Thymus (tissue), 11 donors: ENCODE results near the gene KCTD4. TPM values are rescaled to one million over a fixed set of nuclear protein-coding genes. Genes with fewer than 3 reads are reported as not detected.

Experiments used
- DNase-seq, 9 donors: peaks; one replicate each; pipeline ENCODE4 v3.0.0-alpha.2; 2013; ENCODE audit warnings: low spot score in 9 of 9, low read depth in 6 of 9, missing footprints in 1 of 9
- H3K27ac ChIP-seq, 2 donors: one replicate each; pipeline ENCODE4 v1.5.1; 2013; ENCODE audit warnings: control low read depth in 1 of 2, low read depth in 1 of 2, low read length in 1 of 2, mild to moderate bottlenecking in 1 of 2, moderate library complexity in 1 of 2
- H3K27me3 ChIP-seq, 2 donors: one replicate each; pipeline ENCODE4 v1.5.1; 2013; ENCODE audit warnings: low read length in 1 of 2; ENCODE audit not compliant: control insufficient read depth in 2 of 2, insufficient read depth in 1 of 2
- H3K36me3 ChIP-seq, 2 donors: one replicate each; pipeline ENCODE4 v1.5.1; 2013; ENCODE audit warnings: low read length in 1 of 2, mild to moderate bottlenecking in 1 of 2, moderate library complexity in 1 of 2; ENCODE audit not compliant: control insufficient read depth in 2 of 2, insufficient read depth in 2 of 2
- H3K4me1 ChIP-seq, 2 donors: one replicate each; pipeline ENCODE4 v1.5.1; 2013; ENCODE audit warnings: low read length in 2 of 2; ENCODE audit not compliant: control insufficient read depth in 2 of 2, insufficient read depth in 2 of 2
- H3K4me3 ChIP-seq, 2 donors: one replicate each; pipeline ENCODE4 v1.5.1; 2013; ENCODE audit warnings: low read length in 2 of 2, control low read depth in 1 of 2, mild to moderate bottlenecking in 1 of 2
- H3K9me3 ChIP-seq, 2 donors: one replicate each; pipeline ENCODE4 v1.5.1; 2013; ENCODE audit warnings: low read length in 1 of 2, mild to moderate bottlenecking in 1 of 2; ENCODE audit not compliant: control insufficient read depth in 2 of 2, insufficient read depth in 1 of 2
- WGBS: extraction: QIAGEN DNeasy Blood & Tissue Kit; methylation state at CpG from one replicate; pipeline ENCODE4 v1.1.7; 2013; 5-methylcytosine and 5-hydroxymethylcytosine counted together
- polyA plus RNA-seq: library from polyadenylated mRNA; stranded (reverse); fragments of 200-250 nt; gene quantifications from one replicate; pipeline ENCODE4 v1.2.3, GENCODE V29; 2013
- total RNA-seq: library from RNA; stranded (reverse); fragments of 120-200 nt; gene quantifications from one replicate; pipeline ENCODE4 v1.2.4, GENCODE V29; 2013
- donor health status: healthy.

KCTD4 gene
- total and polyA plus RNA-seq, 2 donors: not detected

DNA sequence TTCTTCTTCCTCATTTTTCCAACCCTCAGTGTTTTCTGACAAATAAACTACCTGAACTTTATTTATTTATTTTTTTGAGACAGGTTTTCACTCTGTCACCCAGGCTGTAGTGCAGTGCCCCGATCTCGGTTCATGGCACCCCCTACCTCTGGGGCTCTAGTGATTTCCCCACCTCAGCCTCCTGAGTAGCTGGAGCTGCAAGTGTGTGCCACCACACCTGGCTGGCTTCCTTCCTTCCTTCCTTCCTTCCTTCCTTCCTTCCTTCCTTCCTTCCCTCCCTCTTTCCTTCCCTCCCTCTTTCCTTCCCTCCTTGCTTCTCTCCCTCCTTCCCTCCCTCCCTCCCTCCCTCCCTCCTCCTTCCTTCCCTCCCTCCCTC lies 32.3 kb downstream of the KCTD4 start:
- 77% methylated on average over 2 of the region's 2 CpGs for WGBS
- Histone ChIP-seq H3K4me3 (no peak overlapping the region), H3K4me1 (no peaks in the 10 kb centered on the region), H3K27ac (no peak overlapping the region), H3K27me3 (no peaks in the 10 kb centered on the region), H3K36me3 (peaks cover 0 to 3% of the 10 kb centered on the region in 2 donors), H3K9me3 (no peaks in the 10 kb centered on the region)
- no peak for DNase-seq

- Histone ChIP-seq H3K4me3 (no peak overlapping the region), H3K36me3 (peaks cover 0 to 3% of the 10 kb centered on the region in 2 donors), H3K9me3 (no peaks in the 10 kb centered on the region), H3K27me3 (no peaks in the 10 kb centered on the region), H3K4me1 (no peaks in the 10 kb centered on the region), H3K27ac (no peak overlapping the region)
- DNase-seq: no peak
- WGBS: 90% methylated on average over 12 of the region's 12 CpGs
Measured at GRCh38 chr13:45167611-45168554, 33.0 kb downstream of the KCTD4 start.

- Histone ChIP-seq H3K4me1 (no peaks in the 10 kb centered on the region), H3K27ac (no peak overlapping the region), H3K27me3 (no peaks in the 10 kb centered on the region), H3K9me3 (no peaks in the 10 kb centered on the region), H3K36me3 (peaks cover 0 to 3% of the 10 kb centered on the region in 2 donors), H3K4me3 (no peak overlapping the region)
- no peak for DNase-seq
- 97% methylated on average over 3 of the region's 3 CpGs for WGBS
Measured at GRCh38 chr13:45166858-45167257, 34.0 kb downstream of the KCTD4 start.

GRCh38 chr13:45162821-45163220 lies 38.0 kb downstream of the KCTD4 start:
- DNase-seq: no peak
- Histone ChIP-seq H3K36me3 (peaks cover 0 to 4% of the 10 kb centered on the region in 2 donors), H3K27ac (no peak overlapping the region), H3K4me3 (no peak overlapping the region), H3K4me1 (no peaks in the 10 kb centered on the region), H3K9me3 (no peaks in the 10 kb centered on the region), H3K27me3 (no peaks in the 10 kb centered on the region)
- 99% methylated on average over 1 of the region's 1 CpG for WGBS

DNA sequence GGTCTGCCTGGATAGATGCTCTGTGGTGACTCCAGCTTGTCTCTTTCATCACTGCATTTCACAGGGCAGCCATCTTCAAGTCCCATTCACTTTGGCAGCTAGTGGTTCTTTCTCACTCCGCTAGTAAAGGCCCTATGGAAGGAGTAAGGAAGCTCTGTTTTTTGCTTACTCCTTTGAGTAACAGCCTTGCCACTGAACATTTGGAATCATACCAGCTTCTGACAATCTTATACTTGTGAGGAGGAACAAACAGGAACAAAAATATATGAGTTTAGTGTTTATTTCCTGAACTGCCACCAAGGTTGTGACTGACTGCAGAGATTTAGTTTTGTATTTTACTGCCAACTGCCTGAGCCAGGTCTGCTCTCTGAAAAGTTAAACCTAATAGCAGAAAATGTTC lies 38.7 kb downstream of the KCTD4 start:
- Histone ChIP-seq H3K27ac (no peak overlapping the region), H3K36me3 (peaks cover 0 to 7% of the 10 kb centered on the region in 2 donors)

GRCh38 chr13:45156565-45157361 lies 44.1 kb downstream of the KCTD4 start:
- peaks cover 0 to 7% of the 10 kb centered on the region in 2 donors for H3K36me3 ChIP-seq
- WGBS: 92% methylated on average over 7 of the region's 7 CpGs

More for the DNA sequence above, 38.7 kb downstream of the KCTD4 start:
- Histone ChIP-seq H3K4me1 (no peaks in the 10 kb centered on the region), H3K27me3 (no peaks in the 10 kb centered on the region), H3K9me3 (no peaks in the 10 kb centered on the region), H3K4me3 (no peak overlapping the region)
- WGBS: 99% methylated on average over 1 of the region's 1 CpG
- no peak for DNase-seq

GRCh38 chr13:45149964-45150363 lies 50.9 kb downstream of the KCTD4 start:
- no peaks in the 10 kb centered on the region for H3K27me3 ChIP-seq
- WGBS: 100% methylated on average over 1 of the region's 1 CpG

More at GRCh38 chr13:45156565-45157361, 44.1 kb downstream of the KCTD4 start:
- Histone ChIP-seq H3K27ac (no peak overlapping the region), H3K4me3 (no peak overlapping the region), H3K9me3 (no peaks in the 10 kb centered on the region), H3K4me1 (no peaks in the 10 kb centered on the region), H3K27me3 (no peaks in the 10 kb centered on the region)
- no peak for DNase-seq

DNA sequence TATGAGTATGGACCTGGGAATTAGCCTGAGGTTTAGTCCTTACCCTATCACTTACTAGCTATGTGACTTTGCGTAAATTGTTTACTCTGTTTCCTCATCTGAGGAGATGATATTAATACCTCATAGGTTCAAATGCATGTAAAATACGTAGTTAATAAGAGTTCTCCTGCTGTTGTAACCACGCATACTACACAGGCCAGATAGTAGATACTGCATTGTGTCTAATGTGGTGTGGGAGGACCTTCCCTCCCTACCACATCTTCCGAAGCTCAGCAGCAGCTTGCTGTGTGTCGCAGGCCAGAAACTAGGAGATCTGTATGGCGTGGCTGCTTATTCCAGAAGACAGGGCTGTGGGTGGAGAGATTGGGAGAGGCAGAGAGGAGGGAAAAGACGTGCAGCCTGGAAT lies 57.5 kb downstream of the KCTD4 start:
- no peak overlapping the region for H3K4me3 ChIP-seq
- WGBS: 98% methylated on average over 7 of the region's 7 CpGs
- no peaks in the 10 kb centered on the region for H3K4me1 ChIP-seq

More at GRCh38 chr13:45149964-45150363, 50.9 kb downstream of the KCTD4 start:
- no peak for DNase-seq
- Histone ChIP-seq H3K4me1 (no peaks in the 10 kb centered on the region), H3K9me3 (no peaks in the 10 kb centered on the region), H3K4me3 (no peak overlapping the region), H3K36me3 (no peaks in the 10 kb centered on the region), H3K27ac (no peak overlapping the region)

More for the DNA sequence above, 57.5 kb downstream of the KCTD4 start:
- no peak for DNase-seq
- Histone ChIP-seq H3K27ac (no peak overlapping the region), H3K36me3 (peaks cover 4% of the 10 kb centered on the region in 2 donors), H3K27me3 (no peaks in the 10 kb centered on the region), H3K9me3 (no peaks in the 10 kb centered on the region)
